AG04450 (cell line): ENCODE results near the gene NSD2. TPM values are rescaled to one million over a fixed set of nuclear protein-coding genes. Genes with fewer than 3 reads are reported as not detected.

Experiments used
- CTCF ChIA-PET: fragments of 300-600, 350-600 bp; formaldehyde crosslinking; extraction: SDS; loops from one replicate; lab custom pipeline; 2022; ENCODE audit warnings: antibody characterized with exemption, inconsistent platforms; lab: Charles Lee
- POLR2A ChIA-PET: fragments of 350-600 bp; formaldehyde crosslinking; extraction: SDS; loops from one replicate; lab custom pipeline; 2021; ENCODE audit warnings: antibody characterized with exemption, inconsistent platforms; lab: Yijun Ruan, JAX
- DNase-seq: peaks from one replicate; pipeline ENCODE4 v3.0.0-alpha.2; 2011; ENCODE audit warnings: low read depth, low spot score
- H3K27ac ChIP-seq: one replicate; pipeline ENCODE4 v1.5.1; 2012; ENCODE audit warnings: low read depth, low read length, control low read depth
- H3K27me3 ChIP-seq: one replicate; pipeline ENCODE4 v1.6.0; 2012; ENCODE audit warnings: low read length; ENCODE audit not compliant: control insufficient read depth, insufficient read depth
- H3K4me3 ChIP-seq: 2 replicates; pipeline ENCODE4 v1.5.1; 2011; ENCODE audit warnings: mild to moderate bottlenecking, low read depth, low read length, control low read depth
- H3K9me3 ChIP-seq: 2 replicates; pipeline ENCODE4 v1.5.1; 2012; ENCODE audit warnings: low read length; ENCODE audit not compliant: control insufficient read depth, insufficient read depth
- polyA plus RNA-seq: library from polyadenylated mRNA; depleted of rRNA; stranded (reverse); fragments of >200 nt; gene quantifications from 2 replicates; pipeline ENCODE4 v1.2.3, GENCODE V29; 2011
- TF ChIP-seq, protein P1 (sequence below): IDR thresholded peaks from 2 replicates; pipeline ENCODE4 v1.5.1; 2011; ENCODE audit warnings: low read depth, low read length, control low read depth, inconsistent platforms

The NSD2 gene
- polyA plus RNA-seq, 1 experiment, result 26.4 TPM

- DNase-seq, result no peak
- POLR2A ChIA-PET, result interaction anchor here (0.6 kb wide), 2 partner anchors 8 to 53 kb away, joined by 4 to 5 read pairs; no protein-coding TSS in a partner anchor
- H3K4me3 ChIP-seq, result no peak overlapping the region
- CTCF ChIA-PET, result no interaction called here
- no peaks in the 10 kb centered on the region; the same call in 1 of the 2 replicates for H3K9me3 ChIP-seq
- no peak overlapping the region for H3K27ac ChIP-seq
- TF ChIP-seq, protein P1, sequence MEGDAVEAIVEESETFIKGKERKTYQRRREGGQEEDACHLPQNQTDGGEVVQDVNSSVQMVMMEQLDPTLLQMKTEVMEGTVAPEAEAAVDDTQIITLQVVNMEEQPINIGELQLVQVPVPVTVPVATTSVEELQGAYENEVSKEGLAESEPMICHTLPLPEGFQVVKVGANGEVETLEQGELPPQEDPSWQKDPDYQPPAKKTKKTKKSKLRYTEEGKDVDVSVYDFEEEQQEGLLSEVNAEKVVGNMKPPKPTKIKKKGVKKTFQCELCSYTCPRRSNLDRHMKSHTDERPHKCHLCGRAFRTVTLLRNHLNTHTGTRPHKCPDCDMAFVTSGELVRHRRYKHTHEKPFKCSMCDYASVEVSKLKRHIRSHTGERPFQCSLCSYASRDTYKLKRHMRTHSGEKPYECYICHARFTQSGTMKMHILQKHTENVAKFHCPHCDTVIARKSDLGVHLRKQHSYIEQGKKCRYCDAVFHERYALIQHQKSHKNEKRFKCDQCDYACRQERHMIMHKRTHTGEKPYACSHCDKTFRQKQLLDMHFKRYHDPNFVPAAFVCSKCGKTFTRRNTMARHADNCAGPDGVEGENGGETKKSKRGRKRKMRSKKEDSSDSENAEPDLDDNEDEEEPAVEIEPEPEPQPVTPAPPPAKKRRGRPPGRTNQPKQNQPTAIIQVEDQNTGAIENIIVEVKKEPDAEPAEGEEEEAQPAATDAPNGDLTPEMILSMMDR, result no peak
- no peaks in the 10 kb centered on the region for H3K27me3 ChIP-seq
Measured at GRCh38 chr4:1987296-1987695, 116.1 kb downstream of the NSD2 start.

DNA sequence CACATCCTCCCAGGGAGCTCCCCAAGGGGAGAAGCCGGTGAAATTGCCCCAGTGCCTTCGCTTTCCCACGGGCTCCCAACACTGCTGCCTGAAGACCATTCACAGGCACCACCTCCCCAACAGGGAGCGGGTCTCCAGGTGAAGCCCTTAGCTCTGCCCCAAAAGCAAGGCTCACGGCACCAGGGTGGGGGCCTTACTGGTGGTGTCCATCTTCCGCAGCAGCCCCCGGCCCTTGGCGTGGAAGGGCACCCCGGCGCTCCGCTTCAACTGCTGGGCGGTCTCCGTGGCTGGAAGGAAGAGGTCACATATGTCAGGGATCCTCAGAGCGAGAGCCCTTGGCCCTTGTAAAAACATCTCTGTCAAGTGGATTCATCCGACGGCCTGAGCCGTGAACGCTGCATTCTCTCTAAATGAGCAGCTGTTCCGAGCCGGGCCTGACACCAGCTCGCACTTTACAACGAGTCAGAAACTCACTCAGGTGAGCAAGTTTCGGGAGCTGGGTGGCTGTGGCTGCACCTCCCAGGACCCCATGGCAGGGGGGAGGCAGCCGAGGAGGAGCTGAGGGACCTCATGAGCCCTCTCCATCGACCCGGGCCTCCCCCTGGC lies 116.6 kb downstream of the NSD2 start:
- ChIA-PET CTCF (no interaction called here), POLR2A (no interaction called here)
- TF ChIP-seq, protein P1, result no peak
- Histone ChIP-seq H3K4me3 (no peak overlapping the region), H3K9me3 (no peaks in the 10 kb centered on the region; the same call in 1 of the 2 replicates), H3K27me3 (no peaks in the 10 kb centered on the region), H3K27ac (no peak overlapping the region)
- DNase-seq, result no peak

- Histone ChIP-seq H3K27me3 (no peaks in the 10 kb centered on the region), H3K9me3 (no peaks in the 10 kb centered on the region; the same call in 1 of the 2 replicates), H3K27ac (no peak overlapping the region), H3K4me3 (no peak overlapping the region)
- POLR2A ChIA-PET, result no interaction called here
- CTCF ChIA-PET, result no interaction called here
- DNase-seq, result no peak
- TF ChIP-seq, protein P1, result no peak
Measured at GRCh38 chr4:1988327-1988724, 117.1 kb downstream of the NSD2 start.

DNA sequence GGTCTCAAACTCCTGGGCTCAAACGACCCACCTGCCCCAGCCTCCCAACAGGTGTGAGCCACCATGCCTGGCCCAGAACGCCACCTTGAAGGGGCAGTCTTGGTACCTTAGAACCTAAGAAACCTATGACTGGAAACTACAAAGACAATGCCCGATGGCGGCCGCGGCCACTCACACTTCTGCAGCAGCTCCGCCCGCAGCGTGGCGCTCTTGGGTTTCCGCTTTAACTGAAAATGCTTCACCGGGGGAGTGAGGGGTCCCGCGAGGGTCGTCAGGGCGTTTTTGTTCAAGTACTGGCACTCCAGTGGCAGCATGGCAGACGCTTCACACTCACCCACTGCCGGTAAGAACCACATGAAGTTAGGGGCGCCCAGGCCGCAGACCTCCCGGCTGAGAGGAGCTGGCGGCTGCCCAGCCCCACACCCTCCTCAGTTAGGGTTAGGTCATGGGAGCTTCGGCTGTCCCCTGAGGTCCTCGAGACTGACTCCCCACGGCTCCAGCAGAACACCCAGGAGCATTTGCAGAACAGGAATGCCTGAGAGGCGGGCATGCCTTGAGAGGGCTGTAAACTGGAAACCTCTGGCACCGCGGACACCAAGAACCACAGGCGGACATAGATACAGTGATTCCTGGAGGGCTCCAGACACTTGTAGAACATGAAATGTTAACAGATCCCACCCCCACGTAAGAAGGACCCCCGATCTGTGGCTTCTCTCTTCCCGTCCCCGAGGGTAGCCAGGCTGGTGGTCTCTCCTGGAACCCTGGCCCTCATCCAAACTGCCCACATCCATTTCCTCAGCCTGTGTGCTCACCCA lies 118.5 kb downstream of the NSD2 start:
- POLR2A ChIA-PET, result no interaction called here

More for the DNA sequence above, 118.5 kb downstream of the NSD2 start:
- no peak for DNase-seq
- no peak overlapping the region for H3K4me3 ChIP-seq
- H3K27me3 ChIP-seq, result no peaks in the 10 kb centered on the region
- no peaks in the 10 kb centered on the region; the same call in 1 of the 2 replicates for H3K9me3 ChIP-seq
- CTCF ChIA-PET, result no interaction called here
- H3K27ac ChIP-seq, result no peak overlapping the region
- TF ChIP-seq, protein P1, result no peak
